ENCODE data around the gene LTC4S. TPM values are rescaled to one million over a fixed set of nuclear protein-coding genes. Genes with fewer than 3 reads are reported as not detected.

Gene LTC4S
- polyA plus RNA-seq, 2 of the 4 experiments (the other 2 are of a cell fraction), result not detected

GRCh38 chr5:179820127-179820482 lies 26.3 kb downstream of the LTC4S start:
- Histone ChIP-seq H3K4me3 (peak overlapping the region; percentile 81), H3K27ac (peak overlapping the region; percentile 95 to 98), H3K4me2 (peak overlapping the region; percentile 96), H3K4me1 (peaks cover 56% of the 10 kb centered on the region), H3K9me3 (no peaks in the 10 kb centered on the region)
- WGBS (ENCODE audit: missing lambda C conversion rate), result 21% methylated on average over 3 of the region's 12 CpGs
- TF ChIP-seq RAD21 (conservative IDR thresholded peaks at IDR 0.05 in 1 of 2, IDR thresholded peaks at IDR 0.05 in 1 of 2) (no peak), SREBF2 (IDR thresholded peaks at IDR 0.05) (no peak), NPAS2 (CRISPR knock-in tag; IDR thresholded peaks at IDR 0.05; ENCODE audit: borderline replicate concordance) (peak; percentile 58; the same call in 1 of the 2 replicates), BCL3 (IDR thresholded peaks at IDR 0.05) (no peak), E2F6 (IDR thresholded peaks at IDR 0.05; ENCODE audit: borderline replicate concordance, low read depth) (no peak), KDM5A (IDR thresholded peaks at IDR 0.05) (no peak), HEYL (CRISPR knock-in tag; IDR thresholded peaks at IDR 0.05) (peak; percentile 96; the same call in 1 of the 2 replicates), RNF2 (IDR thresholded peaks at IDR 0.05; ENCODE audit: borderline replicate concordance, low read depth) (no peak), ZFP36 (IDR thresholded peaks at IDR 0.05; ENCODE audit: borderline replicate concordance, partially characterized antibody) (no peak), MAX (IDR thresholded peaks at IDR 0.05) (no peak; the same call in 1 of the 2 replicates), ESRRA (IDR thresholded peaks at IDR 0.05; ENCODE audit: borderline replicate concordance, low read length) (no peak), HOXA7 (CRISPR knock-in tag; IDR thresholded peaks at IDR 0.05) (peak; percentile 83; the same call in 1 of the 2 replicates), ELK1 (IDR thresholded peaks at IDR 0.05; ENCODE audit: low read depth, low read length) (no peak), FOSL2 (IDR thresholded peaks at IDR 0.05) (no peak), FOSL2 (CRISPR knock-in tag; IDR thresholded peaks at IDR 0.05) (no peak), ZNF302 (CRISPR knock-in tag; IDR thresholded peaks at IDR 0.05) (peak; percentile 95), HOXB13 (CRISPR knock-in tag; IDR thresholded peaks at IDR 0.05; ENCODE audit: low read depth) (peak; percentile 97), RARB (CRISPR knock-in tag; IDR thresholded peaks at IDR 0.05) (peak; percentile 40; the same call in 1 of the 2 replicates), EHF (CRISPR knock-in tag; IDR thresholded peaks at IDR 0.05) (peak; percentile 91), ATOH8 (CRISPR knock-in tag; IDR thresholded peaks at IDR 0.05; ENCODE audit: low read depth) (peak; percentile 95), HOXB5 (CRISPR knock-in tag; IDR thresholded peaks at IDR 0.05) (peak; percentile 94; the same call in 1 of the 2 replicates), USF2 (IDR thresholded peaks at IDR 0.05) (no peak), TFCP2L1 (CRISPR knock-in tag; IDR thresholded peaks at IDR 0.05) (peak; percentile 89; the same call in 1 of the 2 replicates), MAZ (IDR thresholded peaks at IDR 0.05; ENCODE audit: borderline replicate concordance, low read depth, low read length) (no peak), FOXS1 (CRISPR knock-in tag; IDR thresholded peaks at IDR 0.05) (0 out of 2 replicates have a peak, but pooled peaks have one; percentile 78), FOSB (CRISPR knock-in tag; IDR thresholded peaks at IDR 0.05) (peak; percentile 55; the same call in 1 of the 2 replicates), REST (IDR thresholded peaks at IDR 0.05) (no peak), PBX3 (IDR thresholded peaks at IDR 0.05) (no peak), ZC3H11A (IDR thresholded peaks at IDR 0.05) (no peak), JUNB (IDR thresholded peaks at IDR 0.05) (no peak), EHMT2 (IDR thresholded peaks at IDR 0.05; ENCODE audit: low read depth) (no peak), HDAC2 (IDR thresholded peaks at IDR 0.05) (no peak)
- CTCF ChIA-PET, result interaction anchor here (0.6 to 4.8 kb wide), 7 partner anchors 16 to 123 kb away, joined by 3 to 27 read pairs (median 4); no protein-coding TSS in a partner anchor
- DNase-seq (ENCODE audit: low read depth in 1 of 2, low spot score in 1 of 2), result peak in 1 of 2 experiments; percentile 60
- FAIRE-seq, result no peak
- ATAC-seq, result peak; percentile 3 to 5
- POLR2A ChIA-PET, result interaction anchor here (0.7 to 2.3 kb wide), 14 partner anchors 9 to 269 kb away, joined by 3 to 20 read pairs (median 6); partner anchors contain the start of genes HNRNPH1, LTC4S, MRNIP and RNF130
